ENCODE data around the gene AAK1.
"Not testable (repeated sequence)": the region's sequence is repeated elsewhere in the genome, so short reads cannot be mapped to it uniquely, and the experiment has no call there.

Gene AAK1

DNA sequence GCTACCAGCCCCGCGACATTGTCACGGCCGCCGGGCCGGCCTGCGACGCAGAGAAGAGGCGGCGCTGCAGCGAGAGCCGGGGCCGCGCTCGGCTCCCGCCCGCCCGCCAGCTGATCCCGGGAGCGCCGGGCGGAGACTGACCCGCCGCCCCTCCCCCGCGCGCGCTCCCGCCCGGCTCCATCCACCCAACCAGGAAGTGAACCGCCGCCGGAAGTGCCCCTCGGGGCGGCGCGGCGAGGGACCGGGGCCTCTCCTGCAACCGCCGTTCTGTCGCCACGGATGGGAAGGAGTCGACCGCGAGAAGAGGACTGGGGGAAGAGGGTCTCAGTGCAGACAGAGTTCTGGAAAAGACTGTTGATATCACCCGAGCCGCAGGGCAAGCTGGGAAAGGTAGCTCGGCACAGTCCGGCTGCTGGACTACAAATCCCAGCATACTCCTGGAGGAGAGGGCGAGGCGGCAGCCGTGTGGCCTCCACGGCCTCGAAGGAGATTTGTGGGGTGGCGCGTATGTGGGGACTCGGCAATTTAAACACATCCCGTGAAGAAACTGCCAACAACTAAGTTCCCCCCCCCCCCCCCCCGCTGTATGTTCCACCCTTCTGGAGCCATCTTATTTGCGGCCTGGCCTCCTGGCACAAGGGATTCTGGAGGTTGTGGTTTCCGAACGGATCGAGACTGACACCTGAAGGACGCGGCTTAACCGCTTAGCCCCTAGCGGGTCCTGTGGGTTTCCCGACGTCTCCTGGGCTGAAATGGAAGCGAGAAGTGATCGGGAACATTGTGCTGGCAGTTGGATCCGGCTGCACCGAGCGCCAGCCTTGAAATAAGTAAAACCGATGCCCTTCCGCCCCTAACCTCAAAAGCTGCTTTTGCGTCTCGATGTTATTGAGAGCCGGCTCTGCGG, at the start of gene AAK1:
AAK1 (minus strand) TSS at position 138 of the 904 bp plus-strand sequence. CDS start 699 bp downstream, outside the sequence.
- peak; percentile 74 for DNase-seq

DNA sequence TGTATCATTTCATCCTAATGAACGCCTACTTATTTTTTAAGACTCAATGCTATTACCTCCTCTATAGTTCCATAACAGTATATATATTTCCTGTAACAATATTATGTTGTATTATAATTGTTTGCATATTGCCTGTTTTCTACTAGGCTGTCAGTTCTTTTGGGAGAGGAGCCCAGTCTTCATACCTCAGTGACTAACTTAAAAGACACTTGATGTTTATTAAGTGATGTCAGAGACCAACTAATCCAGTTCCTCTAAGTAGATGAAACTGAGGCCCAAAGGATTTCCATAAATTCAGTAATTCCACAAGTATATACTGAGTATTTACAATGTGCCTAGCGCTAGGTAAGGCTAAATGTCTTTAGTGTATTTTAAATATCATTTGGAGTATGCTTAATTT, 48.9 kb upstream of the AAK1 start:
- DNase-seq = no peak

DNA sequence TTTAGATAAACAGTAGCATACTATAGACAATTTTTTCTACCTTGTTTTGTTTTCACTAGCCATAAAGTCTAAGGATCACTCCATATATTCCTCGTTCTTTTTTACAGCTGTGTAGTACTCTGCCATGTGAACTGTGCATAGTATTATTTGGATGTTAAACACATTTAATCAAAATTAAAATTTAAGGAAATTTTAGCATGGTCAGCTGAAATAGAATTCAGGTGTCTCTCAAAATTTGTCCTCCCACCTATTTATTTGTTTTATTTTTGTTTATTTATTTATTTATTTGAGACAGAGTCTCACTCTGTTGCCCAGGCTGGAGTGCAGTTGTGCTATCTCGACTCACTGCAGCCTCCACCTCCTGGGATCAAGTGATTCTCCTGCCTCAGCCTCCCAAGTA, 46.4 kb upstream of the AAK1 start:
- DNase-seq = no peak

DNA sequence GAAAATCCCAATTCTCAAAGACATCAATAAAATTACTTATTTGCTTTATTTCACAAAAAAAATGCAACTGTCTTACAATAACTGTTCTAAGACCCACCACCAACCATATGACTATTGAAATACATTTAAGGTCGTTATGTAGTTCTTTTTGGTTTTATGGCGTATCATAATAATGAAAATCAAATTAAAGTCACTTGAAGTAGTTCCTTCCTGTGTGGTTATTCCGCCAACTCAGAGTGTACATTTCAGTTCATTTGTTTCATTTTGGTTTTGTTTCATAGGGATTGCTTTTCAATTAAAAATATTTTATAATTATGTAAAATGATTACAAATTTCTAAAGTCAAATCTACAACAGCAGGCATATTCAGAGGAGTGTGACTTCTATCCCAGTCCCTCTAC, 45.9 kb upstream of the AAK1 start:
- no peak for DNase-seq

DNA sequence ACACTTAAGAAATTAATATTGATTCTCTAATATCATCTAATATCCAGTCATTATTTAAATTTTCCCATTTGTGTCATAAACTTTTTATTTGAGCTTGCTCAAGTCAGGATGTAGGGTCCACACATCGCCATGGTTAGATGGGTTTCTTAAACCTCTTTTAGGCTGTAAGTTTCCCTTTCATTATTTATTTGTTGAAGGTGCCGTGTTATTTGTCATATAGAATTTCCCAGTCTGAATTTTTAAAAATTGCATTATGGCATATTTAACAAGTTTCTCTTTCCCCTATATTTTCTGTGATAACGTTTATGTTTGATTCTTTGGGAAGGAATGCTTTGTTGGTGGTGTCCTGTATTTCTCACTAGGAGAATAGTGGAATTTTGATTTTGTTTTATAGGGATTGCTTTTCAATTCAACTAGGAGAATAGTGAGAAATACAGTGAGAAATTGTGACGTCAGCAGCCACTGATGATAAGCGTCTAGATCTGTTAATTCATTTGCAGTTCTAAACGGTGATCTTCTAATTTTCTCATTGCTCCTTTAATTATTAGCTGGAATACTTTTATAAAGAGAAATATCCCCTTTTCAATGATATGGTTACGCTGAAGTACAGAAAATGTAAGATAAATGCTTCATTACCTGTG, 44.6 kb upstream of the AAK1 start:
- no peak for DNase-seq

DNA sequence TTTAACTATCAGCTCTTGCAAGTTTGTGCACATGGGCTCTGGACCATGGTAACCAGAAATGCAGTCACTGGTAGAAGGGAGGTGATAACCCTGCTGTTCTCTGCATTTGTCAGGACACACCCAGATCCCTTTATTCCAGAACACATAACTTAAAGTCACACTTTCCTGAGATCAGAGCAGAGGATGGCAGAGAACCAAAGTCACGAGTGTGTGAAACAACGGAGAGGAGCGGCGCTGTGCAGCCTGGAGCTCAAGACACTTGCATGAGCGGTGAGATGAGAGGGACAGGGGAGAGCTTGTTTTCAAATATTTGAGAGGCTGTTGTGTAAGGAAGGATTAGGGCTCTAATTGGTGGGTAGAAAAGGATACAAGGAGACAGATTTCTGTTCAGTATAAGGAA, 43.3 kb upstream of the AAK1 start:
- no peak for DNase-seq

DNA sequence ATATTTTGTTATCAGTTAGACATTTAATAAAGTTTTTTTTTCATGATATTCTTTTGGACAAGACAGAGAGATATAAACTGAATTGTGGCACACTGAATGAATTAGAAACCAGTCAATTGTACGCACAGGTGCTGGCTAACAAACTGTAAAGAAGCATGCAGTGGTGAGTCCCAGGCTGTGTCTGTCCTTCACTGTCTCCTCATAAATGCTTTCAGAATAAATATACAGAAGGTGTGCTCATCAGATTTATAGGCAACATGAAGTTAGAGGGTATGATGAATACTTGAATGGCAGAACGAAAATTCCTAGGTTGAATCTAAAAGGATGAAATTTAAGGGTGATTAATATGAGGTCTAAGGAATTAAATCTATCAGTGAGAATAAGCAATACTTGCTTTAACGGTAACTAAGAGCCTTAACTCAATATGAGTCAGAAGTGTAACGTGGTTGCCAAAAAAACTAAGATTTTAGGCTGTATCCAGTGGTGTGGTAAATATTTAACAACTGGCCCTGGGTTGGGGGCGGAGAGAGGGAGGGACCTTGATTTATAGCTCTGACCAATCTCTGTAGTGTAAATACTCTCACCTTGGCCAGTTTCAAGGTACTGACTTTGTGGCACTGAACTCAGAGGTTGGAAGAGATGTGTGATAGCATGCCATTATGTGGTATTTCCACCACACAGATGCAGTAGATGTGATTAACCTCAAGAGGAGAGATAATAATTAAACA, 41.9 kb upstream of the AAK1 start:
- no peak for DNase-seq

DNA sequence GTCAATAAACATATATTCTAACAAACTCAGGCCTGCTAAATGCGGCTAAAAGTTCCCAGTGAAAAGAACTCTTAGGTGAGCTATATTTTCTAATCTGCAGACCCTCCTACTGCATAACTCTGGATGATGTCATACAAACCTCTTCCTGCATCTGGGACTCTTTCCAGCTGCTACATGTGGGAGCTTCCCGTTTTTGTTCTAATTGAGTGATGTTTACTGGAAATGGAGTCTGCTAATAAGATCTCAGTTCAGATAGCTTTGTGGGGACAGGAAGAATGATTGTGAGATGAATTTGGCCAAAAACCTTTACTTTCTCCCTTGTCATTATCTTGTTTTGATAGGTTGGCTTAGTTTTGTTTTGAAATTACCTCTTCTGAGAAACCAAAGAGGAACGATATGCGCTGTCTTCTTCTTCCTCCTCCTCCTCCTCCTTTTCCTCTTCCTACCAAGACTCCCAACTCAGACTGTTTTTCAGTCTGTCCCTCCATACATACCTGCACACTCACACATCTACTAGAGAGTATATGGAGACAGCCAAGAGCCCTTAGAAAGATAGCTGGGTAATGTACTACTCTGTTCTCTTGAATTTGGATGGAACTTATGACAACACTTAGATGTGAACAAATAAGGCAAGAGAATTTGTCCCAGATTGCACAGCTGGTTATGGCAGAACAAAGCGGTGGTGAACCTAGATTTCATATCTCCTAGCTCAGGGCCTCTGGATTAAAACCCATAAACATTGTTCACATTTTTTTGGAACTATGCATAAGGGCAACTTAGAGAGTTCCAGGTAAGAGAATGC, 39.8 kb upstream of the AAK1 start:
- DNase-seq = no peak

DNA sequence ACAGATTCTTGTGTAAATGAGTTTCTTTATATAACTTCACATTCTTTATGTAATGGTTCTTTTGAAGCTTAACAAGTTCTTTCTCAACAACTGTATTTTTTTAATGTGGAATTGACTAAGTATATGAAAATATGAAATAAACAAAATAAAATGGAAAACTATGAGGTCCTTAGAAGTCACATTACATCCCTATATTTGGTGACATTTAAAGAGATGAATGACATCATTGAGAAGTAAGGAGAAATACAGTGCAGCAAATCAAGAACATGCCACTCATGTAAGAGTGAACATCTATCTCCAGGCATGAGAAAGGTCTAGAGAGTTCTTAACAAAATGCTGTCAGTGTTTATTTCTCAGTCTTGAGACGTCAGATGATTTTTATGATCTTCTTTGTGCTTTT, 39.0 kb upstream of the AAK1 start:
- DNase-seq = no peak

DNA sequence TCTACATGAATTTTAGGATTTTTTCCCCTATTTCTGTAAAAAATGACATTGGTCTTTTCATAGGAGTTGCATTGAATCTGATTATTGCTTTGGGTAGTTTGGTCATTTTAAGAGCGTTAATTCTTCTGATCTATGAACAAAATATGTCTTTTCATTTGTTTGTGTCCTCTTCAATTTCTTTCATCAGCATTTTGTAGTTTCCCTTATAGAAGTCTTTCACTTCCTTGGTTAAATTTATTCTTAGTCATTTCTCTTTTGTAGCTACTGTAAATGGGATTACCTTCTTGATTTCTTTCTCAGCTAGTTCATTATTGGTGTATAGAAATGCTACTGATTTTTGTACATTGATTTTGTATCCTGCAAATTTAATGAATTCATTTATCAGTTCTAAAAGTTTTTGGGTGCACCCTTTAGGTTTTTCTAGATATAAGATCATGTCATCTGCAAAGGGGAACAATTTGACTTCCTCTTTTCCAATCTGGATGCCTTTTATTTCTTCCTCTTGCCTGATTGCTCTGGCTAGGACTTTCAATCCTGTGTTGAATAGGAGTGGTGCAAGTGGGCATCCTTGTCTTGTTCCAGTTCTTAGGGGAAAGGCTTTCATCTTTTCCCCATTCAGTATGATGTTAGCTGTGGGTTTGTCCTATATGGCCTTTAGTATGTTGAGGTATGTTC, 36.6 kb upstream of the AAK1 start:
- DNase-seq = no peak

DNA sequence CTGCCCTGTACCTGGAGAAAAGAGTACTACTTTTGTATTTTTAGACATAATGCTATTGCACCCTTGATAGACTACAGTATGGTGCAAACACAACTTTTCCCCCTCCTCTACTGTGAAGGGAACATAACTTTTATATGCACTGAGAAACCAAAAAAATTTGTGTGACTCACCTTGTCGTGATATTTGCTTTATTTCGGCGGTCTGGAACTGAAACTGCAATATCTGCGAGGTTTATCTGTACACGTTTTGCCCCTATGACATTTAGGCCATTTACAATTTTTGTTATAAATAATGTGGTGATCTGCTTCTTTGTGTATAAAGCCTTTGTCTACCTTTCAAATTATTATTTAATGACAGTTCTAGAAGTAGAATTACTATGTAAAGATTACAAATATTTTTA, 34.4 kb upstream of the AAK1 start:
- DNase-seq = no peak

DNA sequence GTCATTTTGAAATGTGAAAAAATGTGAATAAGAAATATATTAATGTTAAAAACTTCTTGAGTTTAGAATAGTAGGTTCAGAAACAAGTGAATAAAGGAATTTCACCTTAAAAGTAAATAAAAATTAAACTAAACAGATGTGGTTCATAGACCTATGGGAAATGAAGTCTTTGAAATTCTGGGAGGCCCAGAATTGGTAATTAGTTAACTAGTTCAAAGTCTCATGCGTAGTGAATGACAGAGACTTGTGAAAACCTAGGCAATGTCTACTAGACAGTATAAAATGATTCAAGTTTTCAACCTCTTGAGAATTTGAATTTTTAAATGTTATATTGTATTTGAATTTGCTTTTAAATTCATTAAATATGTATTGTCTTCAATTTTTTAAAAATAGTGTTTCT, 32.6 kb upstream of the AAK1 start:
- DNase-seq = no peak

DNA sequence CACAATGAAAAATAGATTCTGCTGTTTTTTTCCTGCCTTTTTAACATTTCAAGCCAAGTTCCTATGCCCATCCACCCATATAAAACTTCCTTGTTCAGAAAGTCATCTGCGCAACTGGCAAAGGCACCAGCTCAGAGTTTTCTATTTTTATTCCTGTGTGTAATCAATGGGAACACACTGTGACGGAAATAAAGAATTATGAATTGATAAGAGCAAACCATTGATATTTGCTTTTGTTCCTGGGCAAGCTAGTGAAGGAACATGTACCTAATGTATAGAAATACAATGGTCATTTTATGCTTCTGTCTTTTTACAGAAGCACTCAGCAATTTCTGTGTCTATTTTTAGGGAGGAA, 30.8 kb upstream of the AAK1 start:
- no peak for DNase-seq

DNA sequence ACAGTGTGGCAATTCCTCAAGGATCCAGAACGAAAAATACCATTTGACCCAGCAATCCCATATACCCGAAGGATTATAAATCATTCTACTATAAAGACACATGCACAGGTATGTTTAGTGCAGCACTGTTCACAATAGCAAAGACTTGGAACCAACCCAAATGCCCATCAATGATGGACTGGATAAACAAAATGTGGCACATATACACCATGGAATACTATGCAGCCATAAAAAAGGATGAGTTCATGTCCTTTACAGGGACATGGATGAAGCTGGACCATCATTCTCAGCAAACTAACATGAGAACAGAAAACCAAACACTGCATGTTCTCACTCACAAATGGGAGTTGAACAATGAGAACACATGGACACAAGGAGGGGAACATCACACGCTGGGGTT, 29.6 kb upstream of the AAK1 start:
- DNase-seq = not testable (repeated sequence)

DNA sequence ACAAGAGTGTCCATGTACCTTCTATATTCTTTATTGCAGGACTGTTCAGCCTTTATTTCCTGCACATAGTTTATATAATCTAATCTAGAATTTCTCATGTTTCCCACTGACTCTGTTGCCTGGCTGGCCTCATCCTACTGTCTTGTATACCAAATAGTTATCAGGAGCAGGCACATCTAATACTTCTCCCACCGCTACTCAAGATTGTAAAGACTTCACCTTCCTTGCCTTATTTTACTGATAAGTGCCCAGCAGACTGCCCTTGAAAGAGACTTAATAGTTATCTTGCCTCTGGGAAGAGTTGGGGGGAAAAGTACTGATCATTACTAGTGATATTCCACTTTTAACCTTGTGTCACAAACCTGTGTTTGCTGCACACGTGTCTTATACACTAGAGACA, 26.1 kb upstream of the AAK1 start:
- no peak for DNase-seq

DNA sequence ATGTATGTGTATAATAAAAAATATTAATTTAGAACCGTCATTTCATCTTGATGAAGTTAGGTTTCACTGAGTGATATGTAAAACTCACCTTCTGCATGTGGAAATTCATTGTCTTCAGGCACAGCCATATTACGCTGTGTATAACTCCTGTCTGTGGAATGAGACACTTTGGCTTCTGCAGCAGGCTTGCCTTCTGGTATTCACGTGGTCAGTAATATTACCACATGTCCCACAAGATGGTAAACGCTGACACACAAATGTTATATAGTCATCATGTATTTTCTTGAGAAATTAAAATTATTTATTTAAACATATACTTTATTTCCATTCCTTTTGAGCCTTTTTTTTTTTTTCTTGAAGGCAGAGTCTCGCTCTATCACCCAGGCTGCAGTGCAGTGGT, 25.1 kb upstream of the AAK1 start:
- DNase-seq = no peak

DNA sequence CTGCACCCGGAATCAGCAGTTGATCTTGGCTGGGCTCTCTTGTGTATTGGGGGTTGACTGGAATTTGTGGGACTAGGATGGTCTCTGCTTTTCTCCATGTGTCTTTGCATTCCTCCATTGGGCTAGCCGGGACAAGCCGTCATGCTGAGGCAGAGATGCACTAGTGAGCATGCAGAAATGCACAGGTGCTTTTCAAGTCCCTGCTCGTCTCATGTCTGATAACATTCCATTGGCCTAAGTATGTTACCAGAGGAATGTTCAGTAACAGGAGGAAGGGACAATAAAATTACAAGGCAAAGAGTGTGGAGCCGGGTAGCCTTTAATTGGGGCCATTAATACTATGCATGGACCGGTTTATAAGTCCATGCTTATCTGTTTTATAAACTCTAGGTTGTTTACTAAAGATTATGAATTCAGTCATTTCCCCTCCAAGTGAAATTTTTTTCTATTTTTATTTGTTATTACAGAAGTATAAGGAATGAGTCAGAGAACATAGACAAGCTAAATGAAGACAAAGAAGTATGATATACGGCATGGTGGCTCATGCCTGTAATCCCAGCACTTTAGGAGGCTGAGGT, 24.4 kb upstream of the AAK1 start:
- DNase-seq = no peak

DNA sequence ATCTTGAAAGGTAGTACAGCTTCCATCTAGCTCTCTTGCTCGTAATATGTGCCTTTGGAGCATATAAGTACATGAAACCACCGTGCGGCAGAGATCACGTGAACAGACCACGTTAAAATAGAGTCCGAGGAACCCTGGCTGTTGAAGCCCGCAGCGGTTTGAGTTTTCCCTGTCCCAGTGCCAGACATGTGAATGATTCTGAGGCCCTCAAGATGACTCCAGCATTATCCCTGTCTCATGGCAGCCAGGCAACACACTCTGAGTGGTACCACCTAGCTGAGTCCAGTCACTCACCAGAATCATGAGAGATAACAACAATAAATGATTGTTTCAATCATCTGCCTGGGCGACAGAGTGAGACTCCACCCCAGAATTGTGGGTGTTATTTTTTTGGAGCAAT, 21.6 kb upstream of the AAK1 start:
- no peak for DNase-seq

DNA sequence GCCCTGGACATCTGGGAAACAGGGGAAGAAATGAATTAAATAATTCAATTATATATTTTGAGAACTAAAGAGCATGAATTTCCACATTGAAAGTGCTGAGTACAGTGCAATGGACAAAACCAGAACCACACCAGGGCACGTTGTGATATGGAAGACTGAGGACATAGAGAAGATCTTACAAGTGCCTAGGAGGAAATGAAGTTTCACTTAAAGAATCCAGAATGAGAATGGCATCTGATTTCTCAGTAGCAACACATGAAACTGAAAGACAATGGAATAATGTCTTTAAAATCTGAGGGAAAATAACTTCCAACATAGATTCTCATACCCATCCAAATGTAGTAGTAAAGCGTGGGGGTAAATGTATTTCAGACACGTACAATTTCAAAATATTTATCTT, 20.3 kb upstream of the AAK1 start:
- DNase-seq = no peak

DNA sequence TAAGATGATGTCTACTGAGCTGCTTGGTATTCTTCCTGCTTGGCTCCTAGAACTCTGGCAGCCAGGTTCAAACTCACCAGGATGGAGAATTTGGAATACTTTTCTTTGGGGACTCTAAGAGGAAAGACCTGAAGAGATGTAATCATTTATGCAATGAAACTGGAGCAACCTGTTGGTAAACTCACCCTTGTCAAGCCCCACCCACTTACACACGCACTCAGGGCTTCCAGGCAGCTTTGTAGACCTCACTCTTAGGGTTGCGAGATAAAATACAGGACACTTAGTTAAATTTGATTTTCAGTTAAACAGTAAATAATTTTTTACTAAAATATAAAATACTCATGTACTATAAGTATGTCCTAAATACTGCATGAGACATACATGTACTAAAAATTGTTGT, 19.0 kb upstream of the AAK1 start:
- DNase-seq = not testable (repeated sequence)

DNA sequence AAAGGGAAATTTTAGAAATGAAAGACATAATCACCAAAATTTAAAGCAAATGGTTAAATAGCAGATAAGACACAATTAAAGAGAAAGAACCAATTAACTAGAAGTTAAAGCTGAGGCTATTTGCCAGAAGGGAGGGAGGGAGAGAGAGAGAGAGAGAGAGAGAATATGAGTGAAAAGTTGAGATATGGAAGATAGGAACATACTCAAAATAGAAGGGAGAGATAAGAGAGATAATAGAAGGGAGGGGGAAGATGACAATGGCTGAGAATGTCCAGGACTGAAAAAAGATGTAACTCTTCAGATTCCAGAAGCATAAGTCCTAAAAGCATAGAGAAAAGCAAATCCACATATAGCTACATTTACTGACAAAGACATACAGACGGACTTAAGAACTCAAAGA, 17.1 kb upstream of the AAK1 start:
- DNase-seq = no peak

DNA sequence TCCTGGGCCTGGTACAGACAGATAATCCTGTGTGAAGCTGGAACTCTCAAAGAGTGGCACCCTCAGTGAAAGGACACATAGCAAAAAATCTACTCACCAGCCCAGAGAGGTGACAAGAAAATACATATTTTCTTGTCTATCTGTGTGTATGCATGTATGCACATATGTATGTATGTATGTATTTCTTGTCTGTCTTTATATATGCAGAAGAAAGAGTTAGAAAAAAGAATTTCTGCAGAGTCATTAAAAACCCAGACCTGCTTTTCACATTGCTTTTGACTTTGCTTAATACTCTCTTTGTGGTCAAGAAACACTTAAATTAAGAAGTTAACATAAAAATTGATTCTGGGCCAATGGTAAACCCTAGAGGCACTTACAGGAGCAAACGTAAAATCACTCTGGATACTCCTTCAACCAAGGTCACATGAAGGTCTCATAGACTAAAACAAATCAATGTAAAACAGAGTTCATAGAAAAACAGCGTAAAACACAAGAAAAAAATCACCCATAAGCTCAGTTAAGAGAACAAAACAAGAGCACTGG, 16.5 kb upstream of the AAK1 start:
- no peak for DNase-seq

Measured in activated gamma-delta T cell treated with Interleukin-2 at 50 U/mL for 16 hours (primary cell).